ENCODE results near the gene FOXO3. TPM values are rescaled to one million over a fixed set of nuclear protein-coding genes. Genes with fewer than 3 reads are reported as not detected.

Gene FOXO3
- total and polyA plus RNA-seq, 2 donors (not counting 3 experiments of a cell fraction or from before 2014, with no cell fraction given) = 14.4 to 16.9 TPM

GRCh38 chr6:108576709-108577108, 16.0 kb downstream of the FOXO3 start:
- no peak for FAIRE-seq
- peaks cover 6% of the 10 kb centered on the region for H3K79me2 ChIP-seq (ENCODE audit: control insufficient read depth, insufficient read depth, low read length)
- dilution Hi-C loops (cut with MboI; ENCODE audit: extremely low pct_ligation_motif_present, low sequenced_read_pairs) = no loop called here
- H3K4me3 ChIP-seq (replicated peaks in 1 of 3; ENCODE audit: insufficient read depth in 1 of 3, low read depth in 1 of 3, low read length in 3 of 3) = no peak overlapping the region
- no peak overlapping the region for H2AFZ ChIP-seq (ENCODE audit: low read depth, low read length)
- H3K9ac ChIP-seq (replicated peaks; ENCODE audit: extremely low read depth, insufficient read depth, low read length) = no peak overlapping the region
- POLR2A ChIA-PET = interaction anchor here (1.7 kb wide), 1 partner anchor 12 kb away, joined by 5 read pairs; no protein-coding TSS in a partner anchor
- H4K20me1 ChIP-seq (replicated peaks; ENCODE audit: control insufficient read depth, extremely low read depth, insufficient read depth, low read length) = peaks cover 6% of the 10 kb centered on the region
- CTCF ChIA-PET = interaction anchor here (1.1 to 2.8 kb wide), 3 partner anchors 10 to 16 kb away, joined by 3 to 19 read pairs (median 10); partner anchors contain the start of gene FOXO3
- DNase-seq (ENCODE audit: low read depth, low spot score) = no peak
- no peaks in the 10 kb centered on the region for H3K36me3 ChIP-seq (ENCODE audit: control insufficient read depth in 2 of 2, extremely low read depth in 1 of 2, insufficient read depth in 2 of 2, low read length in 2 of 2)
- peaks cover 12% of the 10 kb centered on the region for H3K4me1 ChIP-seq (ENCODE audit: control insufficient read depth, extremely low read depth, insufficient read depth, low read length)
- TF ChIP-seq MYC (IDR thresholded peaks at IDR 0.05; ENCODE audit: low read depth, low read length) (no peak), POLR2A (IDR thresholded peaks at IDR 0.05; ENCODE audit: low read depth, low read length) (no peak), MAX (IDR thresholded peaks at IDR 0.05; ENCODE audit: insufficient read depth, insufficient read length) (no peak), POLR2AphosphoS5 (IDR thresholded peaks at IDR 0.05; ENCODE audit: insufficient read depth, low read depth, low read length) (no peak), EZH2 (IDR thresholded peaks at IDR 0.05; ENCODE audit: borderline replicate concordance, low read depth, low read length, severe bottlenecking) (no peak), JUN (IDR thresholded peaks at IDR 0.05; ENCODE audit: borderline replicate concordance, insufficient read depth, insufficient read length, low read depth) (no peak), FOS (IDR thresholded peaks at IDR 0.05; ENCODE audit: borderline replicate concordance, insufficient read depth, low read length) (no peak), GATA2 (IDR thresholded peaks at IDR 0.05; ENCODE audit: insufficient read depth, insufficient read length, low read depth, low read length) (no peak)
- TF ChIP-seq, protein P1, sequence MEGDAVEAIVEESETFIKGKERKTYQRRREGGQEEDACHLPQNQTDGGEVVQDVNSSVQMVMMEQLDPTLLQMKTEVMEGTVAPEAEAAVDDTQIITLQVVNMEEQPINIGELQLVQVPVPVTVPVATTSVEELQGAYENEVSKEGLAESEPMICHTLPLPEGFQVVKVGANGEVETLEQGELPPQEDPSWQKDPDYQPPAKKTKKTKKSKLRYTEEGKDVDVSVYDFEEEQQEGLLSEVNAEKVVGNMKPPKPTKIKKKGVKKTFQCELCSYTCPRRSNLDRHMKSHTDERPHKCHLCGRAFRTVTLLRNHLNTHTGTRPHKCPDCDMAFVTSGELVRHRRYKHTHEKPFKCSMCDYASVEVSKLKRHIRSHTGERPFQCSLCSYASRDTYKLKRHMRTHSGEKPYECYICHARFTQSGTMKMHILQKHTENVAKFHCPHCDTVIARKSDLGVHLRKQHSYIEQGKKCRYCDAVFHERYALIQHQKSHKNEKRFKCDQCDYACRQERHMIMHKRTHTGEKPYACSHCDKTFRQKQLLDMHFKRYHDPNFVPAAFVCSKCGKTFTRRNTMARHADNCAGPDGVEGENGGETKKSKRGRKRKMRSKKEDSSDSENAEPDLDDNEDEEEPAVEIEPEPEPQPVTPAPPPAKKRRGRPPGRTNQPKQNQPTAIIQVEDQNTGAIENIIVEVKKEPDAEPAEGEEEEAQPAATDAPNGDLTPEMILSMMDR (IDR thresholded peaks at IDR 0.05; ENCODE audit: extremely low read depth in 1 of 2, insufficient read depth in 1 of 2, low read depth in 1 of 2, low read length in 2 of 2) = no peak
- no peaks in the 10 kb centered on the region for H3K9me3 ChIP-seq (replicated peaks; ENCODE audit: control insufficient read depth, insufficient read depth, low read length)
- no peak overlapping the region for H3K4me2 ChIP-seq (ENCODE audit: insufficient read depth, low read length)
- intact Hi-C loops (cut with micrococcal nuclease) = no loop called here
- no peaks in the 10 kb centered on the region for H3K27me3 ChIP-seq (ENCODE audit: control insufficient read depth in 2 of 2, insufficient read depth in 2 of 2, low read length in 2 of 2)
- H3K9me1 ChIP-seq (replicated peaks; ENCODE audit: control insufficient read depth, extremely low read depth, insufficient read depth, low read length) = no peaks in the 10 kb centered on the region
- BruUV-seq (replicated peaks) = no TSS peak
- no peak overlapping the region for H3K27ac ChIP-seq (ENCODE audit: insufficient read depth, low read depth, low read length)
